Spleen (tissue), 7 donors: ENCODE results near the gene PDCD4.

Source experiments
- POLR2A ChIP-seq, 3 donors: fragments of 450-650 bp; IDR thresholded peaks; one replicate each; pipeline ENCODE4 v1.5.1; 2017; ENCODE audit warnings: antibody characterized with exemption in 3 of 3, mild to moderate bottlenecking in 1 of 3
- POLR2AphosphoS5 ChIP-seq, 3 donors: sonication (generic); formaldehyde crosslinking; IDR thresholded peaks; one replicate each; pipeline ENCODE4 v1.5.1; 2017; ENCODE audit warnings: antibody characterized with exemption in 3 of 3
- TF ChIP-seq, protein P1 (sequence below), 11 experiments: fragments of 200-600 bp in 7 of 11; fragments of 450-650 bp in 4 of 11; sonication (generic) in 4 of 11; IDR thresholded peaks in 8 of 11; conservative IDR thresholded peaks in 3 of 11; 1 replicate in 7 of 11; 2 replicates in 4 of 11; pipeline versions ENCODE4 v1.4.0 to v1.8.0; 2016 to 2021; ENCODE audit warnings: antibody characterized with exemption in 11 of 11, inconsistent platforms in 4 of 11, mild to moderate bottlenecking in 1 of 11
- donor health status: DM: no; HTN: no; CAD: no; lungs with moderate emphysema.
- donor health status: DM: no; HTN: no; CAD: no.
- donor health status: DM: no; HTN: no; CAD: no.

DNA sequence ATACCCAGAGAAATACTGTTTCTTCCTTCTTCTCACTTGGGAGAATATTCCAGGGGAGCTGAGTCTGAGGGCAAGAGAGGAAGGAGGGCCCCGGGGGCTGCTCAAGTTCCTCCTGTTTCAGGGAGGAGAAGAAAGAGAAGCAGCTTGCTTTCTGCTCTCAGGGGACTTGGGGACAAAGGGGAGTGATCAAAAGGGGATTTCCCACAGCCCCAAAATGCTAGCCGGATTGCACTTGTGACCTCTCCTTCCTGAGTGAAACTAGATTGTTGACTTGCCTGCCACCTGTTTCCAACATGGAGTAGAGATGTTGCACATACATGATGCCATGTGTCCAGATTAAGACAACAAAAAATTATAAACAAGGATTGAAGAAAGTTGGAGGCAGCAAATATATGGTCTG lies 28.7 kb upstream of the PDCD4 start:
- TF ChIP-seq, protein P1, sequence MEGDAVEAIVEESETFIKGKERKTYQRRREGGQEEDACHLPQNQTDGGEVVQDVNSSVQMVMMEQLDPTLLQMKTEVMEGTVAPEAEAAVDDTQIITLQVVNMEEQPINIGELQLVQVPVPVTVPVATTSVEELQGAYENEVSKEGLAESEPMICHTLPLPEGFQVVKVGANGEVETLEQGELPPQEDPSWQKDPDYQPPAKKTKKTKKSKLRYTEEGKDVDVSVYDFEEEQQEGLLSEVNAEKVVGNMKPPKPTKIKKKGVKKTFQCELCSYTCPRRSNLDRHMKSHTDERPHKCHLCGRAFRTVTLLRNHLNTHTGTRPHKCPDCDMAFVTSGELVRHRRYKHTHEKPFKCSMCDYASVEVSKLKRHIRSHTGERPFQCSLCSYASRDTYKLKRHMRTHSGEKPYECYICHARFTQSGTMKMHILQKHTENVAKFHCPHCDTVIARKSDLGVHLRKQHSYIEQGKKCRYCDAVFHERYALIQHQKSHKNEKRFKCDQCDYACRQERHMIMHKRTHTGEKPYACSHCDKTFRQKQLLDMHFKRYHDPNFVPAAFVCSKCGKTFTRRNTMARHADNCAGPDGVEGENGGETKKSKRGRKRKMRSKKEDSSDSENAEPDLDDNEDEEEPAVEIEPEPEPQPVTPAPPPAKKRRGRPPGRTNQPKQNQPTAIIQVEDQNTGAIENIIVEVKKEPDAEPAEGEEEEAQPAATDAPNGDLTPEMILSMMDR (IDR thresholded peaks at IDR 0.05 in 8 of 11, conservative IDR thresholded peaks at IDR 0.05 in 3 of 11), result no peak
- TF ChIP-seq POLR2AphosphoS5 (IDR thresholded peaks at IDR 0.05) (peak in 1 of 3 donors; percentile 65), POLR2A (IDR thresholded peaks at IDR 0.05) (no peak)
